ENCODE data around the gene ST6GALNAC5.

GRCh38 chr1:76959556-76959955 lies 92.3 kb downstream of the ST6GALNAC5 start:
- TF ChIP-seq CTCF (IDR thresholded peaks at IDR 0.05; ENCODE audit: insufficient read depth, low read length, poor library complexity, severe bottlenecking) (no peak), EZH2phosphoT487 (conservative IDR thresholded peaks at IDR 0.05; ENCODE audit: low read length) (no peak)

Measured in SU-DHL-6 (cell line).